Effector memory CD8-positive, alpha-beta T cell (primary cell): Measurements from ENCODE around the gene PRM2.

Experiments used
- ATAC-seq: fragments of 150-1000 bp; cut with Tn5 transposase; replicated peaks from 2 replicates; pipeline ENCODE4 v1.10.0; 2021; ENCODE audit warnings: mild to moderate bottlenecking, moderate library complexity
- DNase-seq, 3 experiments: peaks; one replicate each; pipeline ENCODE4 v3.0.0; 2021
- H3K27ac Mint-ChIP-seq, 2 donors: one replicate each; pipeline ENCODE4 v1.8.0; 2022; ENCODE audit warnings: mild to moderate bottlenecking in 2 of 2, mixed read lengths in 2 of 2, moderate library complexity in 2 of 2
- H3K27me3 Mint-ChIP-seq, 2 donors: one replicate each; pipeline ENCODE4 v1.8.0; 2022; ENCODE audit warnings: mixed read lengths in 2 of 2
- H3K36me3 Mint-ChIP-seq: one replicate; pipeline ENCODE4 v1.8.0; 2022; ENCODE audit warnings: mild to moderate bottlenecking, moderate library complexity, mixed read lengths; ENCODE audit not compliant: insufficient read depth
- H3K4me1 Mint-ChIP-seq, 2 donors: one replicate each; pipeline ENCODE4 v1.8.0; 2022; ENCODE audit warnings: low read depth in 2 of 2, mixed read lengths in 2 of 2
- H3K4me3 Mint-ChIP-seq, 2 donors: one replicate each; pipeline ENCODE4 v1.8.0; 2022; ENCODE audit warnings: mild to moderate bottlenecking in 2 of 2, mixed read lengths in 2 of 2, moderate library complexity in 2 of 2
- H3K9me3 Mint-ChIP-seq, 2 donors: one replicate each; pipeline ENCODE4 v1.8.0; 2022; ENCODE audit warnings: mixed read lengths in 2 of 2

The PRM2 gene

GRCh38 chr16:11248133-11248532, 28.1 kb downstream of the PRM2 start:
- H3K9me3 Mint-ChIP-seq: no peaks in the 10 kb centered on the region

GRCh38 chr16:11245988-11246387, 30.3 kb downstream of the PRM2 start:
- Mint-ChIP-seq H3K9me3 (no peaks in the 10 kb centered on the region), H3K27me3 (no peaks in the 10 kb centered on the region), H3K36me3 (peaks cover 36% of the 10 kb centered on the region), H3K4me1 (peaks cover 4 to 8% of the 10 kb centered on the region in 2 donors), H3K4me3 (no peak overlapping the region), H3K27ac (no peak overlapping the region)
- no peak for ATAC-seq
- no peak for DNase-seq

More at GRCh38 chr16:11248133-11248532, 28.1 kb downstream of the PRM2 start:
- Mint-ChIP-seq H3K4me1 (peaks cover 17 to 21% of the 10 kb centered on the region in 2 donors), H3K27me3 (no peaks in the 10 kb centered on the region), H3K27ac (peak overlapping the region in 1 of 2 donors; percentile 83), H3K4me3 (no peak overlapping the region), H3K36me3 (peaks cover 56% of the 10 kb centered on the region)
- ATAC-seq: no peak
- DNase-seq: no peak

- Mint-ChIP-seq H3K27me3 (no peaks in the 10 kb centered on the region), H3K4me3 (no peak overlapping the region), H3K9me3 (no peaks in the 10 kb centered on the region), H3K4me1 (peaks cover 6 to 7% of the 10 kb centered on the region in 2 donors), H3K36me3 (peaks cover 29% of the 10 kb centered on the region), H3K27ac (no peak overlapping the region)
- ATAC-seq (no peak), DNase-seq (no peak)
Measured at GRCh38 chr16:11245222-11245737, 31.0 kb downstream of the PRM2 start.

GRCh38 chr16:11242658-11243057, 33.6 kb downstream of the PRM2 start:
- peaks cover 8 to 10% of the 10 kb centered on the region in 2 donors for H3K4me1 Mint-ChIP-seq
- DNase-seq (no peak), ATAC-seq (no peak)
- no peaks in the 10 kb centered on the region for H3K9me3 Mint-ChIP-seq
- no peaks in the 10 kb centered on the region for H3K27me3 Mint-ChIP-seq
- H3K36me3 Mint-ChIP-seq: peaks cover 8% of the 10 kb centered on the region
- H3K27ac Mint-ChIP-seq: no peak overlapping the region
- no peak overlapping the region for H3K4me3 Mint-ChIP-seq

- Mint-ChIP-seq H3K4me3 (no peak overlapping the region), H3K4me1 (peaks cover 8 to 13% of the 10 kb centered on the region in 2 donors), H3K27ac (no peak overlapping the region), H3K36me3 (no peaks in the 10 kb centered on the region), H3K9me3 (no peaks in the 10 kb centered on the region), H3K27me3 (no peaks in the 10 kb centered on the region)
- DNase-seq: no peak
- ATAC-seq: no peak
Measured at GRCh38 chr16:11241480-11242204, 34.6 kb downstream of the PRM2 start.

- no peaks in the 10 kb centered on the region for H3K9me3 Mint-ChIP-seq
- DNase-seq: no peak
- H3K4me3 Mint-ChIP-seq: peak overlapping the region; percentile 32 to 40
- H3K27me3 Mint-ChIP-seq: no peaks in the 10 kb centered on the region
- peaks cover 8 to 13% of the 10 kb centered on the region in 2 donors for H3K4me1 Mint-ChIP-seq
- no peaks in the 10 kb centered on the region for H3K36me3 Mint-ChIP-seq
- H3K27ac Mint-ChIP-seq: peak overlapping the region; percentile 41 to 52
- no peak for ATAC-seq
Measured at GRCh38 chr16:11240636-11241473, 35.4 kb downstream of the PRM2 start.

GRCh38 chr16:11239644-11240632, 36.3 kb downstream of the PRM2 start:
- Mint-ChIP-seq H3K36me3 (no peaks in the 10 kb centered on the region), H3K4me3 (peak overlapping the region; percentile 32 to 40), H3K27me3 (no peaks in the 10 kb centered on the region), H3K4me1 (peaks cover 12 to 16% of the 10 kb centered on the region in 2 donors), H3K27ac (peak overlapping the region; percentile 41 to 52), H3K9me3 (no peaks in the 10 kb centered on the region)
- DNase-seq: no peak
- no peak for ATAC-seq

GRCh38 chr16:11238272-11239202, 37.7 kb downstream of the PRM2 start:
- Mint-ChIP-seq H3K9me3 (no peaks in the 10 kb centered on the region), H3K27me3 (no peaks in the 10 kb centered on the region), H3K4me1 (peaks cover 25 to 26% of the 10 kb centered on the region in 2 donors), H3K27ac (peak overlapping the region in 1 of 2 donors; percentile 59), H3K36me3 (peaks cover 2% of the 10 kb centered on the region), H3K4me3 (no peak overlapping the region)
- no peak for DNase-seq
- ATAC-seq: no peak

- no peak for ATAC-seq
- DNase-seq: no peak
- no peak overlapping the region for H3K4me3 Mint-ChIP-seq
- no peaks in the 10 kb centered on the region for H3K9me3 Mint-ChIP-seq
- H3K27ac Mint-ChIP-seq: no peak overlapping the region
- peaks cover 3% of the 10 kb centered on the region for H3K36me3 Mint-ChIP-seq
- no peaks in the 10 kb centered on the region for H3K27me3 Mint-ChIP-seq
- H3K4me1 Mint-ChIP-seq: peaks cover 40 to 42% of the 10 kb centered on the region in 2 donors
Measured at GRCh38 chr16:11236461-11237254, 39.6 kb downstream of the PRM2 start.

GRCh38 chr16:11235703-11235991, 40.6 kb downstream of the PRM2 start:
- H3K27ac Mint-ChIP-seq: peak overlapping the region in 1 of 2 donors; percentile 42
- no peak overlapping the region for H3K4me3 Mint-ChIP-seq
- no peak for DNase-seq
- no peaks in the 10 kb centered on the region for H3K9me3 Mint-ChIP-seq
- peaks cover 3% of the 10 kb centered on the region for H3K36me3 Mint-ChIP-seq
- no peaks in the 10 kb centered on the region for H3K27me3 Mint-ChIP-seq
- ATAC-seq: no peak
- peaks cover 42 to 46% of the 10 kb centered on the region in 2 donors for H3K4me1 Mint-ChIP-seq

- no peak for DNase-seq
- Mint-ChIP-seq H3K36me3 (peaks cover 3% of the 10 kb centered on the region), H3K4me3 (peak overlapping the region; percentile 13 to 23)
Measured at GRCh38 chr16:11234884-11235702, 41.2 kb downstream of the PRM2 start.

More at GRCh38 chr16:11234884-11235702, 41.2 kb downstream of the PRM2 start:
- Mint-ChIP-seq H3K4me1 (peaks cover 37 to 41% of the 10 kb centered on the region in 2 donors), H3K27me3 (no peaks in the 10 kb centered on the region), H3K9me3 (no peaks in the 10 kb centered on the region), H3K27ac (peak overlapping the region in 1 of 2 donors; percentile 42)
- no peak for ATAC-seq
